GM18508 (cell line): ENCODE data around the gene TUBA8.
"Not testable (repeated sequence)": the region's sequence is repeated elsewhere in the genome, so short reads cannot be mapped to it uniquely, and the experiment has no call there.

Experiments used
- ATAC-seq: cut with Tn5 transposase; IDR thresholded peaks from one replicate; pipeline ENCODE4 v1.9.1; 2021; ENCODE audit warnings: moderate number of reproducible peaks; ENCODE audit not compliant: insufficient read depth, unreplicated experiment

Gene TUBA8

DNA sequence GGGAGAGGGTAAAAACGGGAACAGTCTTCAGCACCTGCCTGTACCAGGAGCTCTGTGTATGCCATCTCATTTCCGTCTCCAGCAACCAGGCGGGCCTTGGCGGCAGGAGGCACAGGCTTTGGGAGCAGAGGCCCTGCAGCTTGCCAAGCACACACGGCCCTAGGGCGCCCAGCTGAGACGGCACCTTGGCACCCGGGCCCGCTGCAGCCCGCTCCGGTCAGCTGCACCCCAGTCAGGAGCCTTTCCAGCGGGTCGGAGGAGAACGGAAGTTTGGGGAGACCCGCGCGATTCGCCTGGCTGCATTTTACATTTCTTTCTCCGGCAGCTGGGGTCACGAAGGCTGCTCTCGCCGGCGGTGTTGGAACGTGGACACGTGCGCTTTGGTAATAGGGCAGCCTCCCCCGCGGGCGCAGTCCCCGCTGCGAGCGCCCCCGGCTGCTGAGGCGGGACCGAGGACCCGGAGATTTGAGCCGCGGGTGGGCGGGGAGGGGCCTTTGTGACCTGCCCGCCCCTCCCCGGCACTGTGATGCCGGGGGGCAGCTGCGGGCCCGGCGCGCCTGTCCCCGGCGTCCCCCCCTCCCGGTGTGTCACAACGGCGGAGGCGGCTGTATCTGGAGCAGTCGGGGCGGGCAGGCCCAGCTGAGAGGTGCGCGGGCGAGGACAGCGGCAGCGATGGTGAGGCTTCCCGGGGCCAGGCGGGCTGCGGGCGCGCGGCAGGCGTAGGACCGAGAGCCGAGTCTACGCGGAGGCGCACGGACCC, at the start of gene TUBA8:
Gene TUBA8 (plus strand): TSS at position 616 of the 760 bp plus-strand sequence. CDS start 57 bp downstream, at position 673.
- ATAC-seq = no peak

DNA sequence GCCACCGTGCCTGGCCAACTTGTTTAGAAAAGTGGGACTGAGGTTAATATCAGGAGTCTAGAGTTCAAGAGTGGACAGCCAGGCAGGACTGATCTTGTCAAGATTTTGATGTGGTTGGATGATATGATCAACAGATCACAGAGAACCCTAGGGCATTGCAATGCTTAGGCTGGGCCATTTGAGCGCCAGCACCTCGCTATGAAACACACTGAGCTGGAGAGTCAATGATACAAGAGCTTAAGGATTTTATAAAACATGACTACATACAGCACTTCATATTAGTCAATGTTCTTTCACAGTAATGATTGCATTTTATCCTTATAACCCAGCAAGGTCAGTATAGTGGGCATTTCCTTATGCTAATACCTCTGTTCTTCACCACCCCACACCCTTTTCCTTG, 48.2 kb upstream of the TUBA8 start:
- no peak for ATAC-seq

DNA sequence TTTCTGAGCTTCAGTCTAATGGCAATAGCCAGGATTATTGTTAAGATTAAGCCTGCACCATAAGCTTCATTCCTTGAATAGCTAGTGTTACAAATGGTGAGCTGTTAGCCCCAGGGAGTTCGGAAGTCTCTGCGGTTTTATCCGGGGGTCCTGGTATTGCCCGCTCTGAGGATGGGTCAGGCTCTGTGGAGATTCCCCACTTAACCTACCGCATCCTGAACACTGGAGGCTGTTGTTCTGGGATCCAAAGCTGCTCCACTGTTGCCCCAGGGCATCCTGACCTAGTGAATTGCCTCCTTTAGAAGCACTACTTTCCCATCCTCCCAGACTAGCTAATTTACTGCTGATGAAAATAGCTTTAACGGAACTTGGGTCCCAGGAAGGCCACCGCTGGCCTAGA, 47.3 kb upstream of the TUBA8 start:
- ATAC-seq = no peak

DNA sequence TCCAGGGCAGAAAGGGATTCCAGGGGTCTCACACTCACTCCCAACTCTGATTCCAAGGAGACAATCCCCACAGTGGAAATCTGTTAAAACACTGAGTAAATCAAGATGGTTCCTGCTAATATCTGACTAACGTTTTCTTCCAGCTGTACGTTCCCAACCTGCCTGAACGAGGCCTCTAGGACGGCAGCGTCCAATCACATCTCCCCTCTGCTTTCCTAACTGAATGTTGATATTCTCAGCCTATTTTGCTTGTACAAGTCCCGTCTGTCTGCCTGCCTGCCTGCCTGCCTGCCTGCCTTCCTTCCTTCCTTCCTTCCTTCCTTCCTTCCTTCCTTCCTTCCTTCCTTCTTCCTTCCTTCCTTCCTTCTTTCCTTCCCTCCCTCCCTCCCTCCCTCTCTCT, 46.9 kb upstream of the TUBA8 start:
- ATAC-seq = not testable (repeated sequence)

DNA sequence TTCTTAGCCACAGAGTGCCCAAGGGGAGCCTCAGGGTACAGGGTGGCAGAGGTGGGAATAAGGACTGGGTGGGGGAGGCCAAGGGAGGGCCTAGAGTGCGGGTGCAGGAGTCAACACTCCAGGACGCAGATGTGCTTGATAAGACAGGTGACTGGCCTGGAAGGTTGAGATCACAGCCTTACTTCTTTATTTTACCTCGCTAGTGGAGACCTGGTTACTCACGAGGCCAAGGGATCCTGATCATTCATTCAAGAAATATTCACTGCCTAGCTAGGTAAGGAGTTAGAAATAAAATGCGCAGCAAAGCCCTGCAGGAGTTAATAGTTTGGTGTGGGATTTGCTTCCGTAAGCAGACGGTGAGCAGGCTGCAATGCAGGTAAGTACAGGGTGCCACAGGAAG, 46.0 kb upstream of the TUBA8 start:
- ATAC-seq = no peak

DNA sequence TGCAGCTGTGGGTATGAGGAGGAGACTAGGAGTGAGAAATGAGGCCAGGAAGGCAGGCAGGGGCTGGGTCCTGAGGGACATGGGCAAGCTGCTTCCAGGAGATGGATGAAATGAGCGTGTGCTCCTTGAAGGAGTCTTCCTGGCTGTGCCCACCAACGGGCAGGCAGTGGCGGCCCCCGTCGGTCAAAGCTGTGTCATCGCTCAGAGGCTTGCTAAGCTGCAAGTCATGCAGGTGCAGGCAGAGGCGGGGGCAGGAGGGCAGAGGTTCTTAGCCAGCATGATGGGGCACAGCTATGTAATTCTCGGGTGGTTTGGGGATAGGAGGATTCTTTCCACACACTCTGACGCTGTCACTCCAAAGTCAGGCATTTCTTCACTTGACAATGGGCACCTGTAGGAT, 45.4 kb upstream of the TUBA8 start:
- no peak for ATAC-seq

DNA sequence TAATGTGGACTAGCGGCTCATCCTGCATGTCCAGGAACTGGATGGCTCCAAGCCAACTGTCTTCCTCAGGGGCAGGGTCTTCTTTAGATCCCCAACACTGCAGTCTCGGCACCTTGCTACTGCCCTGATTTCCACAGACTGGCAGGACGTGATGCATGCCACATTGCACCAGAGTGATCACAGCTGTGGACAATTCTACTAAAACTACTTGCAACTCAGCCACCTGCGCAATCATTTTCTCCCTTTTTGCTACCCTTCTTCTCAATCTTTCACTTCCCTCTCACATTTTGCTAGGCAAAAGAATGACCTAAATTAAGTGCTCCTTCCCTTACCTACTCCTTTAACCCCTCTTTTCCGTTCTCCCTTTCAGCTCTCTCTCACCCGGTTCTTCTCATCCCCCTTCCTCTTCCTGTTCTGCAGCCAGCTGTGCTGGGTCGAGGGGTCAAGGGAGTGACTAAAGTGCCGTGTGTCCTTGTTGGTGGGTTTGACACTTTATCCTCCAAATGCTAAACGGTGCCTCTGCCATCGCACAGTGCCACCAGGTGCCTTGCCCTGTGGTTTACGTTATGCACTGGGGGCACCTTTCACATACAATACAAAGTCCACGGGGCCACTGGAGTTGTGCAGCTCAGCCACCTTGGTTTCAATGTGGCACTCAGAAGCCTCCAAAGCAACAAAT, 44.3 kb upstream of the TUBA8 start:
- ATAC-seq = no peak

DNA sequence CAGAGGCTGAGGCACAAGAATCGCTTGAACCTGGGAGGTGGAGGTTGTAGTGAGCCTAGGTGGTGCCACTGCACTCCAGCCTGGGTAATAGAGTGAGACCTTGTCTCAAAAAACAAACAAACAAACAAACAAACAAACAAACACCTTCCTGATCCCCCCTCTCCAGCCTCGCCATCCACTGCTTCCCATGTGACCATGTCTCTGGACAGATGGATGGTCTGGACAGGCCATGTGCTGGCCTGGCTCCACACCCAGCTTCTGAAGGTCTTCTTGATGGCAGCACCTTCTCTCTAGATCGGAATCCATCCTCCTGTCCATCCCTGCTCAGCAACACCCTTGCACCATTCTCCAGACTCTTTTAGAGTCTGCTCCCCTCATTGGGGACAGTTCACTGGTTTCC, 43.5 kb upstream of the TUBA8 start:
- no peak for ATAC-seq

DNA sequence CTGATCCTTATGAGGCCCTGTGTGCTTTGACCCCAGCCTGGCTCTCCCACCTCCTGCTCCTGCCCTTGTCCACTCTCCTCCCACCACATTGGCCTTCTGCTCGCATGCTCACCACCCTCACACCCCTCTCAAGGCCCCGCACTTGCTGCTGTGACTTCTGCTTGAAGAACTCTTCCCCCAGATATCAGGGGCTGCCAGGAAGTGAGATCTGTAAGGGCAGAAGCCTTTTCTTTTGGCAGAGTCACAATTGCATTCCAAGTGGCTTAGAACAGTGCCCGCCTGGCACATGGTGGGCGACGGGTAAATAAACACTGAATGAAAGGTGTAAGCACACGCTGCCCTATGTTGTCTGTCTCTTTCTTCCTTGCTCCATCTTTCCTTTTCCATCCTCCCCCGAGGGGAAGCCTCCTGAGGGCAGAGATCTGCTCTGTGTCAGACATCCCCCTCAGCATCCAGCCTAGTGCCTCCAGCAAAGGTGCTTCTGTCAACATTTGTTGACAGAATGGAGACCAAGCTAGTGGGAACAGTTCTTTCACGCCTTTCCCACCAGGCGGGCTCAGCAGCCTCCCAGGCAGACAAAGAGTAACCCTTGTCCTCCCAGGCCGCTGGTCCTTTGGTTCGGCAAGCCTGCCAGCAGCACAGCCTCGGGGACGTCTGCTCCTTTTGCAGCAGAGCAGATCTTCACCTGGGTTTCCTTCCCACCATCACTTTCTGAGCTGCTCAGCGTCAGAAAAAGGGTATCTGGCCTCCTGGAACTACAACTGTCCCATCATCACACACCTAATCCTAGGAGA, 42.9 kb upstream of the TUBA8 start:
- ATAC-seq = no peak

DNA sequence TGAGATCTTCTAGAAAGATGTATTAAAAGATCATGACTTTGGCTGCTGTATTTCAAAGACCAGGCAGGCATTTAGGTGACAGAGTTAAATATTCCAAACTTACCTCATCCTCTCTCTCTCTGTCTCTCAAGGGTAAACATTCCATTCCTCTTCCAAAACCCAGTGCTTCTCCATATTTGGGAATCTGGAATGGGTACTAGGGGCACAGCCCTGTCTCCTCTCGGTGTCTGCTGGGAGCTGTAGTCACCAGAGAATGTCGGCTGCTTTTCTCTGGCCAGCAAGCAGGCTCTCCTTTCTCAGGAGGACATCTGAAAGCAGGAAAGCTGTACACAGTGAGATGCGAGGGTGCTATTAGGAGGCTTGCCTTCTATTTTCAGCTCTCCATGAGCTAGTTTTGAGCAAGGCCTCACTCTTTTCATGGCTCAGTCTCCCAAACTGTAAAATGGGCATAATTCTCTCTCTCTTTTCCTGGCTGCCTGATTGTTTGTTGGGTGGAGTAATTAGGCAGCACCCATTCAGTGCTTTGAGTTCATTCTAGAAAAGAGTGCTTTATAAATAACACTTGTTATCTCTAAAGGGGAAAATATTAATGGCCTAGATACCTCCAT, 42.1 kb upstream of the TUBA8 start:
- no peak for ATAC-seq

DNA sequence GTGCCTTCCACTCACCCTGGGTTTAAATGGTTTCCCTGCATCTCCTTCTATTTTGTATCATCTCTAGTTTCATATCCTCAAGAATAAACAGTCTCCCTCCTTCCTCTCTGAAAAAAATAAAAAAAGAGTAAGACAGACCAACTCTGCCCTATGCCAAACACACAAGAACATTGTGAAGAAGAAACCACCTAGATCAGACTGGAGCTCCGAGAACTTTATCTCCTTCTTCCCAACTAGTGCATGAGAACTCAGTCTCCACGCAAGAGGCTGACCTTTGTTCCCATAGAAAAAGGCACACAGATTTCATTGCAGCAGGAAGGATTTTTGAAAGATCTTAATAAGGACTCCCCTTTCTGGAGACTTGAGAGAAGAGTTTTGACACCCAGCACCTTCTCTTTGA, 41.6 kb upstream of the TUBA8 start:
- ATAC-seq = no peak

DNA sequence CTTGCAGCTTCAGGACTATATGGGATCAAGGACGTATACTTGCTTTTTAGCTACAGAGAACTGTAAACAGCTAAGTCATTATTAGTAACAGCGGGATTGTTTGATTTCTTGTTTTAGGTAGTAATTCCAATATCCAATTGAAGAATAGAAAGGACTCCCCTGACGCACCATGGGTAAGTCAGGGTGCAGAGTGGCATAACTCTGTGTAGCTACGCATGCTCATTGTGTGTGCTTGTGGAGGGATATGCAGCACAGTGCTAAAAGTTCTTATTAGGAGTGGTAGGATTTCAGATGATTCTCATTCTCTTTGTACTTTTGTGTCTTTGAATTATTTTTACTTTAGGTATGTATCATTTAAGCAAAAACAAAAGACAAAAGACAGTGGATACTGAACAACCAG, 40.6 kb upstream of the TUBA8 start:
- ATAC-seq = no peak

DNA sequence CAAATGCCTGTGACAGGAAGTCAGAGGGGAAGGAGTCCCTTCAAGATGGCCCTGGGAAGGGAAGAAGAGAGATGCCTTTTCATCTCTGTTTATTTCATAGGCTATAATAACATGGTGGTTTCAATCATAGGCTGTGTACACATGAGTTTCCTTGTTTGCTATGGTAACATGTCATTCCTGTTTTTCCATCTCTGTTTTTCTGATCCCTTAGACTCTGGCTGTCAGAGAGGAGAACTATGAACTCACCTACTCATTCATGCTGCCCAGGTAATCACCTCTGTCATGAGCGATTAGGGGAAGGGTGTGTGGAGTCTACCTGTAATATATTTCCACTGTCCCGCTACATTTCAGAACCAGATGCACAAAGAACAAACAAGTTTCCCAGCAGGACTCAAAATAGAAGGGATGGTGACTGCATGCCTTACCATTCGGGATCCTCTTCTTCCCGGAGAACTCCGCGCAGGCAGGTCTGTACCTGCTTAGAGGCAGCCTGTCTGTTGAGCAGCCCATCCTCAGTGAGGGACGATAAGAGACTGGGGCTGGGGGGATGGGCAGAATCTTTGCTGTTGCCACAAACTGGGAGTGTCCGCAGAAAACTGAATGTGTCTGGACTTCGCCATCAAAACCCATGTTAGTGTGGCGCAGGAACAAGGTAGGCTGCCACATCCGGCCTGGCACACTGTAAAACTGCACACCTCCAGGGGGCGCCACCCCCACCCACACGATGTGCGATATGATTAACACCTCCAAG, 39.9 kb upstream of the TUBA8 start:
- no peak for ATAC-seq

DNA sequence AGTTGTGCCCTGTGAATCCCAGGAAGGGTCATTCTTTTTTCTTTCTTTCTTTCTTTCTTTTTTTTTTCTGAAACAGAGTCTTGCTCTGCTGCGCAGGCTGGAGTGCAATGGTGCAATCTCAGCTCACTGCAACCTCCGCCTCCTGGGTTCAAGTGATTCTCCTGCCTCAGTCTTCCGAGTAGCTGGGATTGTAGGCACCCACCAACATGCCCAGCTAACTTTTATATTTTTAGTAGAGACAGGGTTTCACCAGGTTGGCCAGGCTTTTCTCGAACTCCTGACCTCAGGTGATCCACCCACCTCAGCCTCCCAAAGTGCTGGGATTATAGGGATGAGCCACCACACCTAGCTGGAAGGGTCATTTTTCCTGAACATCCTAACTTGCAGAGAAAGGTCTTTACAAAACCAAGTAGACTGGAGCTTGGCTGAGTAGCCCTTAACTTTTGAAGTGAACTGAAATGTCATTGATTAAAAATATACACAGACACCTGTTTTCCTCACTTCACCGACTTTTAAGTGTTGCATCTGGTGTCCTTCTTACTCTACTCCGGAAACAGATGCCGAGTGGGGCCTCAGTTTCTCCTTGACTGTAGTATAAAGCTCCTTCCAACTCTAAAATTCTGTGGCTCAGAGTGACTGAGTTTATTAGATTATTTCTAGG, 39.2 kb upstream of the TUBA8 start:
- ATAC-seq = not testable (repeated sequence)

DNA sequence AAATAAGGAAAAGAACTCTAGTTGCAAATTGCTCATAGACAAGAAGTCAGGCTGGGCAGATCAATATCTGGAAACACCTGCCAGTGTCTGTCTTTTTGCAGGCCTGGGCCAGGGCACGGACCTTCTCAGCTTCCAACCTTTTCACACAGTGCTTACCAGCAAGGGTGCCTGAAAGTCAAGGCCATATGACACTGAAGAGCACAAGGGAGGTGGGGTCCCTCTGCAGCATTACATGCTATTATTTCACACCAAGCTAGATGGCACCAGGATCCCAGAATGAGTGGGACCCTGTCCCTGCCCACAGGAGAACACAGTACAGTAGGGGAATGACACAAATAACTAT, 38.7 kb upstream of the TUBA8 start:
- no peak for ATAC-seq

DNA sequence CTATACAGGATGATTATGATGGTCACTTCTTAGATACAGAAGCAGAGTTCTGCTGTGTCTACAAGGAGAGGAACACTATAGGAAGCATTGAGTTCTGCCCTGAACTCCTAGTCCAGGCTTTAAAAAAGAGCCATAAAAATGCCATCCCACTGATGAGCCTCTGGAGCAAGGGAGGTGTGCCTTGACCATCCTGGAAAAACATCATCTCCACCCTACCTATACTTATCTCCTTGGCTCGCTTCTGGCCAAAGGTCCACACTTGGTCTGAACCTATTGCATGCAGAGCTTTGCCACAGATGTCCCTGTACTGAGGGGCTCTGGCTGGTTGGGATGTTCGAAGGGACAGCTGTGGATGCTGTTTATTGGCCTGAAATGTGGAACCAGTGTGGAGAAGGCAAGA, 37.1 kb upstream of the TUBA8 start:
- ATAC-seq = no peak

DNA sequence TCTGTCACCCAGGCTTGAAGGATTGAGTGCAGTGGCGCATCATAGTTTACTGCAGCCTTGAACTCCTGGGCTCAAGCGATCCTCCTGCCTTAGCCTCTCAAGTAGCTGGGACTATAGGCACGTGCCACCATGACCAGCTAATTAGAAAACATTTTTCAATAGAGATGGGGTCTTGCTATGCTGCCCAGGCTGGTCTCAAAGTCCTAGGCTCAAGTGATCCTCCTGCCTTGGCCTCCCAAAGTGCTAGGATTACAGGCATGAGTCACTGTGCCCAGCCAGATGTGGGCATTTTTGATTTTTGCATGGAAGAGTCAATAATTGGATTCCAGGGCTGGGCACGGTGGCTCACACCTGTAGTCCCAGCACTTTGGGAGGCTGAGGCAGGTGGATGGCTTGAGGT, 36.7 kb upstream of the TUBA8 start:
- ATAC-seq = not testable (repeated sequence)

DNA sequence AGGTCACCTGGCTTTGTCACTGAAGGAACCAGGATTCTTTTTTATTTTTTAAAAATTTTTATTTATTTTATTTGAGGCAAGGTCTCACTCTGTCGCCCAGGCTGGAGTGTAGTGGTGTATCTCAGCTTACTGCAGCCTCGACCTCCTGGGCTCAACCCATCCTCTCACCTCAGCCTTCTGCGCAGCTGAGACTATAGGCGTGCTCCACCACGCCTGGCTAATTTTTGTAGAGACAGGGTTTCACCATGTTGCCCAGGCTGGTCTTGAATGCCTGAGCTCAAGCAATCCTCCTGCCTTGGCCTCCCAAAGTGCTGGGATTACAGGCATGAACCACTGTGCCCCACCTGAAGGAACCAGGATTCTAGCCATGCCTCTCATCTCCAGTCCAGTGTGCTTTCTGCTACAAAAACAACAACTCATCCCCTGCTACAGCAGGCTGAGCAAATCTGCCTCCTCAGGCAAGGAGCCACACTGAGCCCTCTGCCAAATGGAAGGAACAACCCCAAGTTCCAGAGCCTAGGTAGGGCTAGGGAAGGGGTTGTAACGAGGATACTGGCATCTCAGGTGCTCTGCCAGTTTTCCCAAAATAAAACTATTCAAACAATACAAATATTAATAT, 35.4 kb upstream of the TUBA8 start:
- ATAC-seq = no peak
